ENCODE measurements around the gene GALNT17.

DNA sequence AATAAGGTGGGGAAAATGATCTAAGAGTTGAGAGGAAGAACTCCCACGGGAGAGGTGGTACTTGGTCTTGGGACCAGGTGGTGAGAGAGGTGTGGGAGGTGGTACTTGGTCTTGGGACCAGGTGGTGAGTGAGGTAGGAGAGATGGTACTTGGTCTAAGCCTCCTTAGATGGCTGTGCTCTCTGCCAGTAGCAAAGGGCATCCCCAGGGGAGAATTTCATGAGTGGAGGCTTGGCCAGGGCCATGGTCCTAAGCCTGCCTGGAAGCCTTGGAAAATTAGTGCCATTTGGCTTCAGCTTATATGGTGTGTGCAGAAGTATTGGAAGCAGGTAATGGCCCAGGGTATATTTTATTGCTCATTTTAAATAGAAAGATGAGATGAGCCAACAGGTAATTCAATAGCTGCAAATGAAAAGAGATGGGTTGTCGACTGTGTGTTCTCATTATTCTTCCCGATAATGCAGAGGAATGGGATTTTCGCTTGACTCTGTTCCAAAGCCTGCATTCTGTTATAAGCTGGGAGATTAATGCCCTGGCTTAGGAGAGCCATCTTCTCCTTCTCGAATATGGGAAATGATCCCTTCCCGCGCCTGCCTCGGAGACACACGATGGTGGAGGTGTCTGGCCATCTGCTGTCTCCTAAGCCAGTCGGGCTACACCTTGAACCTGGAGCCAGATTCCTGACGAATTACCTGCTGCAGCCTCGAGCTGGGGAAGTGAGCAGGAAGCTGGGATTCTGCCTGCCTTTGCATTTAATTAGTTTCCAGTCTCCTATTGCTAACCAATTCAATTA lies 287.8 kb downstream of the GALNT17 start:
- no peak for TF ChIP-seq POLR2AphosphoS5 (IDR thresholded peaks at IDR 0.05)
- TF ChIP-seq POLR2A (IDR thresholded peaks at IDR 0.05; ENCODE audit: low read depth) = no peak
- no peak for TF ChIP-seq CTCF (IDR thresholded peaks at IDR 0.05)
- TF ChIP-seq EP300 (IDR thresholded peaks at IDR 0.05) = no peak

Measured in esophagus muscularis mucosa (tissue), 4 donors.